ENCODE data around the gene PTPRC.

DNA sequence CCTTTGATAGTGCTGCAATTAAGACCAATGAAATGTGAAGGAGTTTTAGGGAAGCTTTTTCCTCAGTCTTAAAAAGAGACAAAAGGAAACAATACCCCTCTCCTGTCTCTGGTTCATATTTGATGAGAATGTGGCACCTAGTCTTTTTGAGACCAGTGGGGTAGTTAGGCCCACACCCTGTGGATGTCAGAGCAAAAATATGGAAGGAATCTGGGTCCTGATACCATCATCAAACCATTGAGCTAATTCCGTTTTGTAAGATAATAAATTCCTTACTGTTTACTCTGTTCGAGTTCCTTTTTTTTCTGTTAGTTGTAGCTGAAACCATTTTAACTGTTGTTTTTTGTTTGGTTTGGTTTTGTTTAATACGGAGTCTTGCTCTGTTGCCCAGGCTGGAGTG is 33.3 kb downstream of the PTPRC start:
- TF ChIP-seq CEBPB (IDR thresholded peaks at IDR 0.05) = no peak
- TF ChIP-seq YY1 (IDR thresholded peaks at IDR 0.05; ENCODE audit: low read depth) = no peak
- no peak for TF ChIP-seq EP300 (IDR thresholded peaks at IDR 0.05; ENCODE audit: borderline replicate concordance)
- TF ChIP-seq, protein P1, sequence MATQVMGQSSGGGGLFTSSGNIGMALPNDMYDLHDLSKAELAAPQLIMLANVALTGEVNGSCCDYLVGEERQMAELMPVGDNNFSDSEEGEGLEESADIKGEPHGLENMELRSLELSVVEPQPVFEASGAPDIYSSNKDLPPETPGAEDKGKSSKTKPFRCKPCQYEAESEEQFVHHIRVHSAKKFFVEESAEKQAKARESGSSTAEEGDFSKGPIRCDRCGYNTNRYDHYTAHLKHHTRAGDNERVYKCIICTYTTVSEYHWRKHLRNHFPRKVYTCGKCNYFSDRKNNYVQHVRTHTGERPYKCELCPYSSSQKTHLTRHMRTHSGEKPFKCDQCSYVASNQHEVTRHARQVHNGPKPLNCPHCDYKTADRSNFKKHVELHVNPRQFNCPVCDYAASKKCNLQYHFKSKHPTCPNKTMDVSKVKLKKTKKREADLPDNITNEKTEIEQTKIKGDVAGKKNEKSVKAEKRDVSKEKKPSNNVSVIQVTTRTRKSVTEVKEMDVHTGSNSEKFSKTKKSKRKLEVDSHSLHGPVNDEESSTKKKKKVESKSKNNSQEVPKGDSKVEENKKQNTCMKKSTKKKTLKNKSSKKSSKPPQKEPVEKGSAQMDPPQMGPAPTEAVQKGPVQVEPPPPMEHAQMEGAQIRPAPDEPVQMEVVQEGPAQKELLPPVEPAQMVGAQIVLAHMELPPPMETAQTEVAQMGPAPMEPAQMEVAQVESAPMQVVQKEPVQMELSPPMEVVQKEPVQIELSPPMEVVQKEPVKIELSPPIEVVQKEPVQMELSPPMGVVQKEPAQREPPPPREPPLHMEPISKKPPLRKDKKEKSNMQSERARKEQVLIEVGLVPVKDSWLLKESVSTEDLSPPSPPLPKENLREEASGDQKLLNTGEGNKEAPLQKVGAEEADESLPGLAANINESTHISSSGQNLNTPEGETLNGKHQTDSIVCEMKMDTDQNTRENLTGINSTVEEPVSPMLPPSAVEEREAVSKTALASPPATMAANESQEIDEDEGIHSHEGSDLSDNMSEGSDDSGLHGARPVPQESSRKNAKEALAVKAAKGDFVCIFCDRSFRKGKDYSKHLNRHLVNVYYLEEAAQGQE (IDR thresholded peaks at IDR 0.05; ENCODE audit: low read depth) = no peak
- TF ChIP-seq CREB1 (IDR thresholded peaks at IDR 0.05; ENCODE audit: low read depth) = no peak
- TF ChIP-seq, protein P2, sequence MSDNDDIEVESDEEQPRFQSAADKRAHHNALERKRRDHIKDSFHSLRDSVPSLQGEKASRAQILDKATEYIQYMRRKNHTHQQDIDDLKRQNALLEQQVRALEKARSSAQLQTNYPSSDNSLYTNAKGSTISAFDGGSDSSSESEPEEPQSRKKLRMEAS (IDR thresholded peaks at IDR 0.05) = no peak

Data from Ishikawa (cell line).